Activated CD4-positive, alpha-beta T cell treated with anti-CD3 and anti-CD28 coated beads, Interleukin-2, amount 10 ng/mL, durations not matched to agents 24 days and 14 days (primary cell): ENCODE results near the gene FUOM. TPM values are rescaled to one million over a fixed set of nuclear protein-coding genes. Genes with fewer than 3 reads are reported as not detected.
"Not testable (repeated sequence)": the region's sequence is repeated elsewhere in the genome, so short reads cannot be mapped to it uniquely, and the experiment has no call there.

Experiments
- DNase-seq: peaks from one replicate; pipeline ENCODE4 v3.0.0; 2022
- H3K27ac Mint-ChIP-seq: one replicate; pipeline ENCODE4 v1.8.0; 2022; ENCODE audit warnings: mild to moderate bottlenecking, mixed read lengths
- H3K27me3 Mint-ChIP-seq: one replicate; pipeline ENCODE4 v1.8.0; 2022; ENCODE audit warnings: mixed read lengths
- H3K36me3 Mint-ChIP-seq: one replicate; pipeline ENCODE4 v1.8.0; 2022; ENCODE audit warnings: low read depth, mild to moderate bottlenecking, mixed read lengths
- H3K4me1 Mint-ChIP-seq: one replicate; pipeline ENCODE4 v1.8.0; 2021; ENCODE audit warnings: mixed read lengths
- H3K4me3 Mint-ChIP-seq: one replicate; pipeline ENCODE4 v1.8.0; 2022; ENCODE audit warnings: mild to moderate bottlenecking, moderate library complexity, mixed read lengths
- H3K9me3 Mint-ChIP-seq: one replicate; pipeline ENCODE4 v1.8.0; 2021; ENCODE audit warnings: mixed read lengths
- intact Hi-C: fragments of 100-400 bp; cut with micrococcal nuclease; formaldehyde crosslinking; loops from one replicate; pipeline ENCODE4 v1.15.1; 2023
- total RNA-seq: library from RNA; stranded (reverse); gene quantifications from 2 replicates; pipeline ENCODE4 v1.2.3, GENCODE V29; 2022

The FUOM gene
- total RNA-seq, 1 donor from 2014 or later: 43.6 TPM

DNA sequence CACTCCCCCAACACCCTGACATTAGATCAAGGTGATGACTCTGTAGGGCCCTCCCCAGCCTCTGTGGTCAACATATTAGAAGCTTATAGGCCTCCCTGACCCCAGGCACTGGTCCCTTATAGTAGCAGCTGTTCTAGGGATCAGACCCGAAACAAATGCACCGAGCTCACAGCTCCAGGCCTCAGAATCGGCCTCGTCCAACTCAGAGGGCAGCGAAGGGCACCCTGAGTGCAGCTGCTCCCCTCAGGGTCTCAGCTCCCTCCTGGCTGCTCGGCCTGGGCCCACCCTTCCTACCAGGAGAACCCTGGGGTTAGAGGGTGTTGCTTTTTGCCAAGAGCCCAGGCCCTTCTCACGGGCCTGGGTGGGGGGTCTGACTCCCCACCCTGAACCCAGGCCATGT is 10.3 kb upstream of the FUOM start:
- Mint-ChIP-seq H3K27ac (no peak overlapping the region), H3K4me3 (no peak overlapping the region), H3K9me3 (no peaks in the 10 kb centered on the region), H3K36me3 (peaks cover 25% of the 10 kb centered on the region), H3K4me1 (peaks cover 5% of the 10 kb centered on the region), H3K27me3 (no peaks in the 10 kb centered on the region)
- no peak for DNase-seq
- intact Hi-C loops: no loop called here

DNA sequence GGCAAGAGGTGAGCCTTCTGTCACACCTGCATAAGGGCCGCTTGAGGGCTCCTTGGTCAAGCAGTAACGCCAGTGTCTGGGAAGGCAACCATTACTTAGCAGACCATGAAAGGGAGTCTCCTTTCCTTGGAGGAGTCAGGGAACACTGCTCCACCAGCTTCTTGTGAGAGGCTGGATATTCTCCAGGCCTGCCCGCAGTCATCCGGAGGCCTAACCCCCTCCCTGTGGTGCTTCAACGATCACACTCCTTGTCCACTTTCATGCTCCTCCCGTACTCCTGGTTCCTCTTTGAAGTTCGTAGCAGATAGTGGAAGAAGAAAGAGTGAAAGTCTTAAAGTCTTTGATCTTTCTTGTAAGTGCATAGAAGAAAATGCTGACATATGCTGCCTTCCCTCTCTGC is 9.6 kb upstream of the FUOM start:
- H3K4me3 Mint-ChIP-seq, intact Hi-C loops, H3K9me3 Mint-ChIP-seq, H3K27me3 Mint-ChIP-seq, DNase-seq, H3K27ac Mint-ChIP-seq, H3K4me1 Mint-ChIP-seq: not testable (repeated sequence)
- peaks cover 24% of the 10 kb centered on the region for H3K36me3 Mint-ChIP-seq

DNA sequence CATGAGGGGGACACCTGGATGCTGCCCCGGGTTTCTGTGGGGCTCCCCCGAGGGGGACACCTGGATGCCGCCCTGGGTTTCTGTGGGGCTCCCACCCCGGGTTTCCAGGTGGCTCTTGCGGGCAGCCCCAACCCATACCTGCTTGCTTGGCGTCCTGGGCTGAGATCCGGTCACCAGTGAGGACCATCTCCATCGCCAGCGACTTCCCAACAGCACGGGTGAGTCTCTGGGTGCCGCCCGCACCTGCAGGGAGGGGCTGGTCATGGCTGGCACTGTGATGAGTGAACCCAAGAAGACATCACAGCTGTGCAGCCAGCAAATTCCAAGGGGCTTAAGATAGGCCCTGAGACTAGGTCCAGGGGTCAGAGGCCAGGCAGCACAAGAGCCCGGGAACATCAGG is 8.9 kb upstream of the FUOM start:
- Mint-ChIP-seq H3K4me1 (peaks cover 2% of the 10 kb centered on the region), H3K4me3 (no peak overlapping the region), H3K27me3 (no peaks in the 10 kb centered on the region), H3K36me3 (peaks cover 27% of the 10 kb centered on the region), H3K27ac (no peak overlapping the region), H3K9me3 (no peaks in the 10 kb centered on the region)
- no peak for DNase-seq
- intact Hi-C loops: no loop called here

DNA sequence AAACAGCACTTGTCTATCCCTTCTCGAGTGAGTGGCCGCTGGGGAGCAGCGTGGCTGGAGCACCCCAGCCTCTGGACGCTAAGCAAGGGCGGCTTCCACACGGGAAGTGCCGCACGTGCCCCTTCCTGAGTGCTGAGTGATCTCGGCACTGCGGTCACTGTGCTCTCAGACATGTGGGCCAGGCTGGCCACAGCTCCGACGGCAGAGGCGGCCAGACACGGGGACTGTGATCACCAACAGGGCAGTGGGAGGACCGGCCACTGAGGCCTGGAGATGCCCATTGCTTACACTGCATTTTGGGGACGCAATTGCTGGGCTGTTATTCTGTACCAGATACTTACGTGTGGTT is 8.3 kb upstream of the FUOM start:
- H3K27ac Mint-ChIP-seq: no peak overlapping the region
- no peak overlapping the region for H3K4me3 Mint-ChIP-seq
- intact Hi-C loops: no loop called here
- H3K9me3 Mint-ChIP-seq: no peaks in the 10 kb centered on the region
- DNase-seq: no peak
- H3K4me1 Mint-ChIP-seq: peaks cover 4% of the 10 kb centered on the region
- peaks cover 26% of the 10 kb centered on the region for H3K36me3 Mint-ChIP-seq
- H3K27me3 Mint-ChIP-seq: no peaks in the 10 kb centered on the region

DNA sequence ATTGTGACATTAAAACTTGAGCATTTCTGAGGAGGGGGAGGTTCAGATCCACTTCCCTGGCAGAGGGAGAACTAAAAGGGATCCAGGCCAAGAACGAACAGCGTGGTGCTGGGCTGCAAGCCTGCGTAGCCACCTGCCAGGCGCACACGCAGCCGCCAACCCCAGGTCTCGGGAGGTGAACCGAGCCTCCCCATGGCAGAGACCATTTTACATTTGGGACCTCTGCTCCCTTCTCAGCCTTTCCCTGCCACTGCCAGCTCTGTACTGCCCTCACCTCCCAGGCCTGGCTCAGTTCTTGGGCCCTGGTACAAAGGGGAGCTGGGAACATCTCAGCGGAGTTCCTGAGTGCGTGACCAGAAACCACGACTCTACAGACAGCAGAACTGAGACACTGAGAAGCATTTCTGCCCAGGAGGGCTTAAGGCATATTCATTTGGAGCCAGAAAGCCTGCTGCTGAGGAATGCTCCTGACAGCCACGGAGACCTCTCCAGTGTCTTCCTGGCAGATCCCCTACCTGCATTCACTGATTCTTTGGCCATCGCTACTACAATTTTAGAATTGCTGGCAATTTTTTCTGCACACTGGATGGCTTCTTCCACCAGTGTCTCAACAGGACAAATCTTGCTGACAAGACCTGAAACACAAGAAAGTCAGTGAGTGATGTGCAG is 7.8 kb upstream of the FUOM start:
- Mint-ChIP-seq H3K27ac (no peak overlapping the region), H3K4me1 (peaks cover 4% of the 10 kb centered on the region), H3K36me3 (peaks cover 26% of the 10 kb centered on the region), H3K27me3 (no peaks in the 10 kb centered on the region), H3K9me3 (no peaks in the 10 kb centered on the region), H3K4me3 (no peak overlapping the region)
- no peak for DNase-seq
- intact Hi-C loops: no loop called here

DNA sequence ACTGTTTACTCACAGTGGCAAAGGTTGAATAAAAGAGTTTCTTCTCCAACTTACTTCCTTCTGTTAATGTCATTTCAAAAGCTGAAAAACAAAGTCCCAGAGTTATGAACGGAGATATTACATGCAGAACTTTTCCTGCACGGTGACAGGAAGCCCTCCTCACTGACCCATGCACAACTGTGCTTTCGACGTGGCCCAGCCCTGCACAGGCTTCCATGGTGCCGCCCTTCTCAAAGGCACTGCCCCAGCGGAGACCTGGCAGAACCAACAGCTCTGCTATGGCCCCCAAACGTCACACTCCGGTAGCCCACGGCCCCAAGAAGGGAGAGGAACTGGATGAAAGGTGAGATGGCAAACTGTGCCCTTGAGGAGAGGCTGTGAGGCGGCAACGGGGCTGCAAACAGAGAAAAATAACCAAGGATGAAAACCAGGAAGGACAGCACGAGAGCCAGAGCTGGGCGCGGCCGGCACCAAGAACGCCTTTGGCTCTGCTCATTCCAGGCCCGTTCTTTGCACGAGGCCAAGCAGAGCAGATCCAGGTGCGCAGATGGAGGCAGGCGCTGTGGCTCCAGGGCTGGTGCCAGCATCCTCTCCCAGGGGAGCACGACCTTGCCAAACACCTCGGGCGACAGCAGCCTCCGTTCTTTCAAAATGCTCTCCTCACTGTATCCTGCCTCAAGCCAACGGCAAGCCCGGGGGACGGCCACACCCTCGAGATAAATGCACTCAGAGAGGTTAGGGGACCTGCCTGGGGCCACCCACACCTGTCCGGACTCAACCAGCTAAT is 7.0 kb upstream of the FUOM start:
- intact Hi-C loops: no loop called here
- H3K36me3 Mint-ChIP-seq: peaks cover 22% of the 10 kb centered on the region
- no peaks in the 10 kb centered on the region for H3K27me3 Mint-ChIP-seq
- peaks cover 4% of the 10 kb centered on the region for H3K4me1 Mint-ChIP-seq
- H3K9me3 Mint-ChIP-seq: no peaks in the 10 kb centered on the region
- no peak for DNase-seq
- H3K4me3 Mint-ChIP-seq: no peak overlapping the region
- no peak overlapping the region for H3K27ac Mint-ChIP-seq

DNA sequence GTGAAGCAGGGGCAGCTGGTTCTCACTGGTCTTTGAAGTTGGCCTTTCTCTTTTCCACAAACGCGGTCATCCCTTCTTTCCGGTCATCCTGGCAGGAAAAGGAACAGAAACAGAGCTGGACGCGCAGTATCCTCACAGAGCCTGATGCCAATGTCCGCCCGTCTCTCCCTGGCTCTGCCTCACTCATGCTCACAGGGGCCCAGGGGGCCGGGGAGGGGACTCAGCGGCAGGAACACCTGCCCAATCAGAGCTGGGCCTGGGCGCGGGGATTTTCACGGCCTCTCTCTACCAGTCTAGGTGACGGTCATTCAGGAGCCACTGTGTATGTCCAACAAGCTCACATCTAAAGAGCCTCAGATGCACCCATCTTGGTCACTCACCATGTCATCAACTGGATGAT is 5.0 kb upstream of the FUOM start:
- no peaks in the 10 kb centered on the region for H3K27me3 Mint-ChIP-seq
- H3K9me3 Mint-ChIP-seq: no peaks in the 10 kb centered on the region
- no peak overlapping the region for H3K4me3 Mint-ChIP-seq

DNA sequence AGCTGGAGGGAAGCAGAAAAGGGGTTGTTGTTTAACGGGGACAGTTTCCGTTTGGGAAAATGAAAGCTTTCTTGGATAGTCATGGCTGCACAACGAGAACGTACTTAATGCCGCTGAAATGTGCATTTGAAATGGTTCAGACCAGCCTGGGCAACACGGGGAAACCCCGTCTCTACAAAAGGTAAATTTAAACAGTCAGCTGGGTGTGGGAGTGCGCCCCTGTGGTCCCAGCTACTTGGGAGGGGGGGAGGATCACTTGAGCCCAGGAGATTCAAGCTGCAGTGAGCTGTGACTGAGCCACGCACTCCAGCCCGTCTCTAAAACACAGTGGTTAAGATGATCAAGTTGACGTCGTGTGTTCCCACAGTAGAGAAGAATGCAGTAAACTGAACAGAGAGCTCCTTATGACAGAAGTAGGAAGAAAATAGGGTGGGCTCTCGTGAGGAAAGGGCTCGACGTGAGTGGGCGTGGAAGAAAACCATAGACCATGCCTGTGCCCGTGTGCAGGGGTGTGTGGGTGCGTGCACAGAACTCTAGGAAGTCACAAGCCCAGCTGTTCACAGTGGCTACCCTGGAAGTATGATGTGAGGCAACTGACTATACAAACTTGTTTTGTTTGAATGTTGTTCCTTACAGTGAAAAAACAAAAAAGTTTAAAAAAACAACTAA is 4.1 kb upstream of the FUOM start:
- Mint-ChIP-seq H3K27me3 (no peaks in the 10 kb centered on the region), H3K4me3 (no peak overlapping the region), H3K4me1 (peaks cover 2% of the 10 kb centered on the region), H3K36me3 (peaks cover 12% of the 10 kb centered on the region), H3K9me3 (no peaks in the 10 kb centered on the region), H3K27ac (no peak overlapping the region)
- DNase-seq: no peak
- intact Hi-C loops: no loop called here

More for the DNA sequence above, 5.0 kb upstream of the FUOM start:
- Mint-ChIP-seq H3K4me1 (peaks cover 2% of the 10 kb centered on the region), H3K36me3 (peaks cover 14% of the 10 kb centered on the region), H3K27ac (no peak overlapping the region)
- DNase-seq: no peak
- intact Hi-C loops: no loop called here

DNA sequence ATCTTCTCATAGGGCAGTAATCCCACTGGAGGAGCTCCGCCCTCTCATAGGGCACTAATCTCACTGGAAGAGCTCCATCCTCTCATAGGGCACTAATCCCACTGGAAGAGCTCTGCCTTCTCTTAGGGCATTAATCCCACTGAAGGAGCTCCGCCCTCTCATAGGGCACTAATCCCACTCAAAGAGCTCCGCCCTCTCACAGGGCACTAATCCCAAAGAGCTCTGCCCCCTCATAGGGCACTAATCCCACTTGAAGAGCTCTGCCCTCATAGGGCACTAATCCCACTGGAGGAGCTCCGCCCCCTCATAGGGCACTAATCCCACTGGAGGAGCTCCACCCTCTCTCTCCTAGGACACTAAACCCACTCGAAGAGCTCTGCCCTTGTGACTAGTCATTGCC is 3.4 kb upstream of the FUOM start:
- Mint-ChIP-seq H3K9me3 (no peaks in the 10 kb centered on the region), H3K4me3 (no peak overlapping the region), H3K27me3 (no peaks in the 10 kb centered on the region), H3K4me1 (peaks cover 2% of the 10 kb centered on the region), H3K27ac (no peak overlapping the region), H3K36me3 (peaks cover 11% of the 10 kb centered on the region)
- intact Hi-C loops: no loop called here
- no peak for DNase-seq

DNA sequence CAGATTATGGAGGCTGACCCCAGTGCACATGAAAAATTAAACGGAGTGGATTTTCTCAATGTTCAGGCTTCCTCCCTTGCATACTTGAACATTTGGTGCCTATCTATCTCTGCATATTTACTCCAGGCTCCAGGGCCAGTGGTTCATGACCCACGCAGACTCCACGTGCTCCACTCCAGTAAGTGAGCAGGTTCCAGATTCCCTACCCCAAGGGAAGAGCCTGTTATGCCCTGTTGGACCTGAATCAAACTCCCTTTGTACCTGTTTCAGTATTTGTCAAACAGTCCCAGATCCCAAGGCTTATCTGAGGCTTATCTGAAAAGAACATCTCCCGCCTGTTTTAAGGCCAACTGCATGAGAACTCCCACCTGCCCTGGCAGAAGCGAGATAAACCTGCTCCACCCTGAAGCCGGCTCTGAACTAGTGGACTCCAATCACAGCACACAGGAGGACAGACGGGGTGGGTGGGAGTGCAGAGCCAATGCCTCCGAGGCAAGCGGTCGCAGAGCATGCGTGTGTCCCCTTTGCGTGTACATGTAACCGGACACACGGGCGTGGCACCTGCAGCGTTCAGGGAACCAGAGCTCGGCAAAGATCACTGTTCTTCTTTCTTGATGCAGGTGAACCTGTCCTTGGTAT is 2.3 kb upstream of the FUOM start:
- Mint-ChIP-seq H3K27me3 (no peaks in the 10 kb centered on the region), H3K9me3 (no peaks in the 10 kb centered on the region), H3K27ac (no peak overlapping the region), H3K4me3 (no peak overlapping the region), H3K36me3 (peaks cover 11% of the 10 kb centered on the region), H3K4me1 (peaks cover 2% of the 10 kb centered on the region)
- intact Hi-C loops: loop anchor here (5.0 kb wide), 1 partner anchor 83 kb away; the partner anchor contains the start of gene ADAM8
- DNase-seq: no peak

DNA sequence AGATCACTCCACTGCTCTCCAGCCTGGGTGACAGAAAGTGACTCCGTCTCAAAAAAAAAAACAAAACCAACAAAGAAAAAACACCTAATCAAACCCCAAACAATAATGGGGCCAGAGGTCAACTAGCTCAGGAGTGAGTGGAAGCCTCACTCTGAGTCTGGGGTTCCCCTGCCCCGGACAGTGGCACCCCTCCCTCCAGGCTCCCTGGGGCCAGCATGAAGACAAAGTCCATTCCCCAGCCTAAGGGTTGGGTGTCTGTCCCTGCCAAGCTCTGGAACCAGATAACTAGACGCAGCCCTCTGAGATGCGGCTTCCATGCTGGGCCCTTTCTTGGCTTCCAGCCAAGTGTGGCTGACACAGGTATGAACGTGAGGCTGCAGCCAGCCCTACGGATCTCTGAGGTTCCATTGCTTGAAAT is 1.7 kb upstream of the FUOM start:
- no peak for DNase-seq
- Mint-ChIP-seq H3K4me1 (peaks cover 2% of the 10 kb centered on the region), H3K36me3 (peaks cover 7% of the 10 kb centered on the region), H3K27me3 (no peaks in the 10 kb centered on the region), H3K4me3 (no peak overlapping the region), H3K9me3 (no peaks in the 10 kb centered on the region), H3K27ac (no peak overlapping the region)
- intact Hi-C loops: loop anchor here (5.0 kb wide), 1 partner anchor 82 kb away; the partner anchor contains the start of gene ADAM8

DNA sequence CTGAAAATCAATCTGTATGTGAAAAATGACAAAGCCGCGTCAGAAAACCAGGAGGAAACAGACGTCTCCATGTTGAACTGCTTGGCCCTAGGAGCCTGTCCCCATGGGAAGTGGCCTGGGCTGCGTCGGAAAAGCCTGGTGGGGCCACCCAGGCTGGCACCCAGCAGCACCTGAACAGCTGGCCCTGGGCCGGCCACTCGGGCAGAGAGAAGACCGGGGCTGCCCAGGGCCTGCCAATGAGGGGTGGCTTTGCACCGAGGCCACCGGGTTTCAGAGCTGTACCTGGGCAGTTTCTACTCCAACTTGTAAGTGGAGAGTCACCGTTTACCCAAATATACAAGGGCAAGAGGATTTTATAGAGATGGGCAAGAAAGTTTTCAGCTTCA is 1.1 kb upstream of the FUOM start:
- intact Hi-C loops: loop anchor here (1.0 to 5.0 kb wide), 3 partner anchors 19 to 82 kb away; partner anchors contain the start of gene ADAM8
- H3K36me3 Mint-ChIP-seq: peaks cover 6% of the 10 kb centered on the region
- H3K27me3 Mint-ChIP-seq: no peaks in the 10 kb centered on the region
- H3K4me3 Mint-ChIP-seq: no peak overlapping the region
- no peaks in the 10 kb centered on the region for H3K9me3 Mint-ChIP-seq
- no peak for DNase-seq
- peaks cover 2% of the 10 kb centered on the region for H3K4me1 Mint-ChIP-seq
- H3K27ac Mint-ChIP-seq: peak overlapping the region; percentile 70

DNA sequence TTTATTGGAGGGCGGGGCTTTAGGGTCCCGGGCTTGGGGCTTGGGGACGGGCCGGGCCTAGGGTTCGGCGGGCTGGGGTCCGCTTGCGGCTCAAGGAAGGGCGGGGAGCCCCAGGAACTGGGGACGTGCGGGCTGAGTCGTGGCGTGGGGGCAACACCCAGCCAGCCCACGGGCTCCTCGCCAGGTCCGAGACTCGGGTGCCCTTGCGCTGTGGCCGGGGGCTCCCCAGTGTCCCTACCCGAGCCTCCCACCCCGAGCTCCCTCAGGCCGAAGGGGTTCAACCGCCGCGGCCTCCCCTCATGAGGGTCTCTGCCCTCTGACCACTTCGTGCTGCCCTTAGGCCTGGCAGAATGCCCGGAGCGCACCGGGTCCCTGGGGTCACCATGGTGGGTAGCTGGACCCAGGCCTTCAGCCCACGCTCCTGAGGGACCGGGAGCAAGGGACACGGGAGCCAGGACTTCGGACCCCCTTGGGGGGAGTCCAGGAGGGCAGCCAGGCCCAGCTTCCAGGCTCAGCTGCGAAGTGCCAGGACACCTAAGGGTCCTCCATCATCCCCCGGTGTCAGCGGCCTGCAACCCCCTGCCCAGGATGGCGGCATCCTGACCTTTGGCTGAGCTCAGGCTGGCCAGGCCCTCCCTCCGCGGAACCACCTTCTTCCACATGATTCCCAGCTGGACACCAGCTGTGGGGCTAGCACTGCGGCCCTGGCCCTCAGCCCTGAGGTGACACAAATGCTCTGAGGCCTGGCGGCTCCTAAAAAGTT is 524 bp upstream of the FUOM start:
- H3K27ac Mint-ChIP-seq: no peak overlapping the region
- intact Hi-C loops: loop anchor here (1.0 to 5.0 kb wide), 3 partner anchors 20 to 81 kb away; partner anchors contain the start of gene ADAM8
- no peaks in the 10 kb centered on the region for H3K9me3 Mint-ChIP-seq
- peaks cover 2% of the 10 kb centered on the region for H3K4me1 Mint-ChIP-seq
- H3K4me3 Mint-ChIP-seq: no peak overlapping the region
- no peaks in the 10 kb centered on the region for H3K27me3 Mint-ChIP-seq
- no peak for DNase-seq
- peaks cover 6% of the 10 kb centered on the region for H3K36me3 Mint-ChIP-seq
